ENCODE data around the gene SMARCA5. TPM values are rescaled to one million over a fixed set of nuclear protein-coding genes. Genes with fewer than 3 reads are reported as not detected.
A peak's percentile ranks its signal among the peaks of the same experiment; 100 is the strongest.

SMARCA5 gene
- total RNA-seq: 10 to 100 TPM; 17.2 to 34.7 TPM
- 1 to 10 TPM; 6.8 to 7.9 TPM for polyA plus RNA-seq

GRCh38 chr4:143513314-143514168, at the start of gene SMARCA5:
SMARCA5 (plus strand) TSS chr4:143513702; CDS start chr4:143513925, 223 bp downstream.
- Histone ChIP-seq H3K4me3 (ENCODE audit: low read depth in 1 of 3, low read length in 3 of 3) (peak within 1 kb of the TSS; percentile 86 to 97 (median 86)), H3K4me1 (ENCODE audit: control insufficient read depth in 4 of 4, insufficient read depth in 4 of 4, low read length in 3 of 4) (peaks cover 3 to 29% (median 11%) of the 10 kb centered on the region in 4 donors), H3K9me3 (ENCODE audit: control insufficient read depth in 4 of 4, low read length in 3 of 4) (no peaks in the 10 kb centered on the region), H3K27ac (ENCODE audit: low read depth in 1 of 2, low read length in 2 of 2) (peak within 1 kb of the TSS; percentile 95 to 98), H3K9ac (ENCODE audit: low read depth in 1 of 2, low read length in 2 of 2) (peak within 1 kb of the TSS; percentile 87 to 98), H3K27me3 (ENCODE audit: control insufficient read depth in 4 of 4, insufficient read depth in 4 of 4, low read length in 3 of 4) (no peaks in the 10 kb centered on the region), H3K36me3 (ENCODE audit: control insufficient read depth in 4 of 4, insufficient read depth in 3 of 4, low read depth in 1 of 4, low read length in 3 of 4) (peaks cover 0 to 13% (median 5%) of the 10 kb centered on the region in 4 donors)
- peak; percentile 93 for DNase-seq (ENCODE audit: low spot score)
- under 1% methylated on average over 86 of the region's 86 CpGs for WGBS
- TF ChIP-seq RAD21 (IDR thresholded peaks at IDR 0.05) (peak; percentile 17 to 30), TAF1 (conservative IDR thresholded peaks at IDR 0.05) (no peak), YY1 (IDR thresholded peaks at IDR 0.05) (peak; percentile 78), SP1 (IDR thresholded peaks at IDR 0.05) (peak; percentile 75), FOXA1 (IDR thresholded peaks at IDR 0.05) (no peak), EGR1 (IDR thresholded peaks at IDR 0.05; ENCODE audit: low read depth in 2 of 2) (peak in 1 of 2 donors; percentile 73), HNF4G (IDR thresholded peaks at IDR 0.05) (no peak), RXRA (IDR thresholded peaks at IDR 0.05) (peak in 1 of 2 donors; percentile 80), HNF4A (conservative IDR thresholded peaks at IDR 0.05) (peak in 1 of 2 donors; percentile 49), ZBTB33 (IDR thresholded peaks at IDR 0.05) (peak; percentile 99), MAX (IDR thresholded peaks at IDR 0.05) (peak; percentile 56), REST (IDR thresholded peaks at IDR 0.05) (peak; percentile 31), JUND (IDR thresholded peaks at IDR 0.05) (peak in 1 of 2 donors; percentile 37), NR2F2 (IDR thresholded peaks at IDR 0.05) (peak; percentile 98), CTCF (IDR thresholded peaks at IDR 0.05; ENCODE audit: low read depth, low read length, missing input control) (no peak), GABPA (IDR thresholded peaks at IDR 0.05 in 1 of 2, conservative IDR thresholded peaks at IDR 0.05 in 1 of 2) (peak in 1 of 2 donors; percentile 55), FOXA2 (IDR thresholded peaks at IDR 0.05) (peak; percentile 15), ATF3 (IDR thresholded peaks at IDR 0.05) (no peak)

Measured in liver (tissue), 9 donors.